ENCODE measurements around the gene GRID2. TPM values are rescaled to one million over a fixed set of nuclear protein-coding genes. Genes with fewer than 3 reads are reported as not detected.

GRID2 gene
- total RNA-seq, 4 donors from 2014 or later: 0.63 TPM; not detected in 3

- no peak for DNase-seq (ENCODE audit: low spot score in 2 of 2)
- TF ChIP-seq POLR2A (IDR thresholded peaks at IDR 0.05) (no peak), CTCF (IDR thresholded peaks at IDR 0.05) (no peak), EP300 (IDR thresholded peaks at IDR 0.05) (no peak)
- Histone ChIP-seq H3K36me3 (no peaks in the 10 kb centered on the region), H3K4me1 (no peaks in the 10 kb centered on the region), H3K27me3 (no peaks in the 10 kb centered on the region), H3K4me3 (no peak overlapping the region), H3K9me3 (no peaks in the 10 kb centered on the region), H3K27ac (no peak overlapping the region)
Observed at GRCh38 chr4:92506933-92507332, 203.2 kb downstream of the GRID2 start.

- no peak overlapping the region for H3K4me3 ChIP-seq
- WGBS, 2 donors: 88 to 97% methylated on average over 1 of the region's 1 CpG
- no peaks in the 10 kb centered on the region for H3K9me3 ChIP-seq
- no peaks in the 10 kb centered on the region for H3K27me3 ChIP-seq
- no peaks in the 10 kb centered on the region for H3K4me1 ChIP-seq
- TF ChIP-seq EP300 (IDR thresholded peaks at IDR 0.05): no peak
- no peak for TF ChIP-seq POLR2A (IDR thresholded peaks at IDR 0.05)
- TF ChIP-seq CTCF (IDR thresholded peaks at IDR 0.05): no peak
- DNase-seq (ENCODE audit: low spot score in 2 of 2): no peak
- no peaks in the 10 kb centered on the region for H3K36me3 ChIP-seq
- H3K27ac ChIP-seq: no peak overlapping the region
Observed at GRCh38 chr4:92514627-92515026, 210.9 kb downstream of the GRID2 start.

GRCh38 chr4:92516450-92516849, 212.7 kb downstream of the GRID2 start:
- 80 to 88% methylated on average over 6 of the region's 6 CpGs for WGBS, 2 donors
- Histone ChIP-seq H3K9me3 (no peaks in the 10 kb centered on the region), H3K4me1 (no peaks in the 10 kb centered on the region), H3K27me3 (no peaks in the 10 kb centered on the region), H3K27ac (no peak overlapping the region), H3K36me3 (no peaks in the 10 kb centered on the region), H3K4me3 (no peak overlapping the region)
- DNase-seq (ENCODE audit: low spot score in 2 of 2): no peak
- TF ChIP-seq EP300 (IDR thresholded peaks at IDR 0.05) (no peak), POLR2A (IDR thresholded peaks at IDR 0.05) (no peak), CTCF (IDR thresholded peaks at IDR 0.05) (no peak)

GRCh38 chr4:92519727-92520126, 216.0 kb downstream of the GRID2 start:
- H3K9me3 ChIP-seq: no peaks in the 10 kb centered on the region
- H3K27me3 ChIP-seq: no peaks in the 10 kb centered on the region
- no peak overlapping the region for H3K4me3 ChIP-seq
- DNase-seq (ENCODE audit: low spot score in 2 of 2): no peak
- H3K36me3 ChIP-seq: no peaks in the 10 kb centered on the region
- no peak for TF ChIP-seq EP300 (IDR thresholded peaks at IDR 0.05)
- no peak for TF ChIP-seq CTCF (IDR thresholded peaks at IDR 0.05)
- no peak for TF ChIP-seq POLR2A (IDR thresholded peaks at IDR 0.05)
- WGBS, 2 donors: 93% methylated on average over 3 of the region's 3 CpGs
- no peaks in the 10 kb centered on the region for H3K4me1 ChIP-seq
- no peak overlapping the region for H3K27ac ChIP-seq

GRCh38 chr4:92520563-92520962, 216.8 kb downstream of the GRID2 start:
- H3K4me1 ChIP-seq: no peaks in the 10 kb centered on the region
- WGBS, 2 donors: 55 to 65% methylated on average over 2 of the region's 2 CpGs
- no peaks in the 10 kb centered on the region for H3K36me3 ChIP-seq
- no peak for DNase-seq (ENCODE audit: low spot score in 2 of 2)
- no peak overlapping the region for H3K4me3 ChIP-seq
- H3K27me3 ChIP-seq: no peaks in the 10 kb centered on the region
- no peak overlapping the region for H3K27ac ChIP-seq
- no peak for TF ChIP-seq CTCF (IDR thresholded peaks at IDR 0.05)
- TF ChIP-seq POLR2A (IDR thresholded peaks at IDR 0.05): no peak
- TF ChIP-seq EP300 (IDR thresholded peaks at IDR 0.05): no peak
- no peaks in the 10 kb centered on the region for H3K9me3 ChIP-seq

All from tibial nerve (tissue), 4 donors.